A549 (cell line): ENCODE data around the gene TP53RK. TPM values are rescaled to one million over a fixed set of nuclear protein-coding genes. Genes with fewer than 3 reads are reported as not detected.

Source experiments
- ATAC-seq, 2 experiments: fragments of 200-7000 bp in 1 of 2; fragments of >200 bp in 1 of 2; cut with Nextera tagmentation in 1 of 2; cut with Tn5 transposase in 1 of 2; 3 replicates each; pipeline versions ENCODE4 v1.8.0 to v1.9.1; 2018 to 2020; ENCODE audit warnings: mild to moderate bottlenecking in 1 of 2, moderate library complexity in 1 of 2
- CTCF ChIA-PET: fragments of 300-600 bp; sonication (Branson Sonifier 250); formaldehyde crosslinking; extraction: SDS; loops from one replicate; lab custom pipeline; 2021; ENCODE audit warnings: antibody characterized with exemption, inconsistent platforms; lab: Yijun Ruan, JAX
- POLR2A ChIA-PET: fragments of 350-600 bp; formaldehyde crosslinking; extraction: SDS; loops from one replicate; lab custom pipeline; 2021; ENCODE audit warnings: antibody characterized with exemption, inconsistent platforms; lab: Yijun Ruan, JAX
- DNase-seq, 2 experiments: peaks; one replicate each; pipeline versions ENCODE4 v3.0.0 to v3.0.0-alpha.2; 2011 to 2016; ENCODE audit warnings: low read depth in 1 of 2, low spot score in 1 of 2
- FAIRE-seq: peaks from 2 replicates; lab custom pipeline; 2011; peaks lifted over from hg19 to GRCh38; lab: Jason Lieb, UNC
- H3K27ac ChIP-seq, 2 experiments: fragments of >200 bp; sonication (Bioruptor Twin); formaldehyde crosslinking; 3 replicates each; pipeline ENCODE4 v1.5.1; 2016 to 2017
- H3K4me1 ChIP-seq: fragments of >200 bp; sonication (Bioruptor Twin); formaldehyde crosslinking; 3 replicates; pipeline ENCODE4 v1.6.1; 2016
- H3K4me2 ChIP-seq: fragments of >200 bp; sonication (Bioruptor Twin); formaldehyde crosslinking; 3 replicates; pipeline ENCODE4 v1.6.1; 2016
- H3K4me3 ChIP-seq: fragments of >200 bp; sonication (Bioruptor Twin); formaldehyde crosslinking; 3 replicates; pipeline ENCODE4 v1.5.1; 2016
- H3K9me3 ChIP-seq: fragments of >200 bp; sonication (Bioruptor Twin); formaldehyde crosslinking; 3 replicates; pipeline ENCODE4 v1.6.1; 2016
- BCL3 ChIP-seq: fragments of >200 bp; sonication (Bioruptor Twin); formaldehyde crosslinking; IDR thresholded peaks from 3 replicates; pipeline ENCODE4 v1.6.1; 2016
- CBX8 ChIP-seq: fragments of 200-600 bp; sonication (generic); IDR thresholded peaks from 2 replicates; pipeline ENCODE4 v1.6.1; 2016
- CEBPB ChIP-seq, 2 experiments: fragments of >200 bp in 1 of 2; sonication (Bioruptor Twin) in 1 of 2; formaldehyde crosslinking in 1 of 2; IDR thresholded peaks; 2 replicates each; pipeline ENCODE4 v1.6.1; 2012 to 2016
- CHD2 ChIP-seq: fragments of 150-350 bp; IDR thresholded peaks from 2 replicates; pipeline ENCODE4 v1.6.1; 2014; ENCODE audit warnings: low read length; ENCODE audit not compliant: partially characterized antibody
- CHD4 ChIP-seq: fragments of 200-600 bp; sonication (generic); IDR thresholded peaks from 2 replicates; pipeline ENCODE4 v1.6.1; 2016; ENCODE audit warnings: antibody characterized with exemption, mild to moderate bottlenecking, borderline replicate concordance
- EHF ChIP-seq: fragments of 250-450 bp; sonication (Bioruptor Pico); IDR thresholded peaks from 2 replicates; pipeline ENCODE4 v1.5.0; 2020; ENCODE audit warnings: mild to moderate bottlenecking
- EP300 ChIP-seq, 2 experiments: fragments of >200 bp; sonication (Bioruptor Twin); formaldehyde crosslinking; IDR thresholded peaks; 2 replicates in 1 of 2; 3 replicates in 1 of 2; pipeline ENCODE4 v1.6.1; 2016 to 2017
- FOSL2 ChIP-seq, 2 experiments: fragments of 450-650 bp in 1 of 2; fragments of >200 bp in 1 of 2; sonication (Bioruptor Twin) in 1 of 2; formaldehyde crosslinking; IDR thresholded peaks; 2 replicates each; pipeline versions ENCODE4 v1.5.0 to v1.6.1; 2016 to 2020; ENCODE audit warnings: mild to moderate bottlenecking in 1 of 2, moderate library complexity in 1 of 2
- HEYL ChIP-seq: fragments of 250-450 bp; sonication (Bioruptor Pico); IDR thresholded peaks from 2 replicates; pipeline ENCODE4 v1.8.0; 2021; ENCODE audit warnings: mild to moderate bottlenecking, moderate library complexity
- HMGXB4 ChIP-seq: fragments of 250-450 bp; sonication (Bioruptor Pico); IDR thresholded peaks from 2 replicates; pipeline ENCODE4 v1.5.0; 2021; ENCODE audit warnings: mild to moderate bottlenecking, moderate library complexity, borderline replicate concordance
- HOXA7 ChIP-seq: fragments of 250-450 bp; sonication (Bioruptor Pico); IDR thresholded peaks from 2 replicates; pipeline ENCODE4 v1.5.0; 2020; ENCODE audit warnings: mild to moderate bottlenecking, moderate library complexity
- HOXB13 ChIP-seq: fragments of 250-450 bp; sonication (Bioruptor Pico); IDR thresholded peaks from 2 replicates; pipeline ENCODE4 v1.5.0; 2020; ENCODE audit warnings: low read depth, mild to moderate bottlenecking, moderate library complexity
- HOXB5 ChIP-seq: fragments of 250-450 bp; sonication (Bioruptor Pico); IDR thresholded peaks from 2 replicates; pipeline ENCODE4 v1.5.0; 2020; ENCODE audit warnings: mild to moderate bottlenecking, moderate library complexity
- JUN ChIP-seq, 2 experiments: fragments of >200 bp; sonication (Bioruptor Twin); formaldehyde crosslinking; IDR thresholded peaks; 2 replicates in 1 of 2; 3 replicates in 1 of 2; pipeline ENCODE4 v1.6.1; 2016 to 2017
- MAX ChIP-seq: IDR thresholded peaks from 2 replicates; pipeline ENCODE4 v1.6.1; 2012
- MYC ChIP-seq: IDR thresholded peaks from 2 replicates; pipeline ENCODE4 v1.6.1; 2012; ENCODE audit warnings: mild to moderate bottlenecking, inconsistent platforms, low read length, improper control_type of control experiment, borderline replicate concordance
- POLR2A ChIP-seq: IDR thresholded peaks from 2 replicates; pipeline ENCODE4 v1.6.1; 2012; ENCODE audit warnings: mild to moderate bottlenecking, low read length
- POLR2AphosphoS2 ChIP-seq: conservative IDR thresholded peaks from 2 replicates; pipeline ENCODE4 v1.6.1; 2012; ENCODE audit warnings: low read length, improper control_type of control experiment, inconsistent platforms
- RCOR1 ChIP-seq: fragments of 150-350 bp; IDR thresholded peaks from 2 replicates; pipeline ENCODE4 v1.6.1; 2014; ENCODE audit warnings: antibody characterized with exemption, low read length, low read depth
- RNF2 ChIP-seq: fragments of 200-600 bp; sonication (generic); IDR thresholded peaks from 2 replicates; pipeline ENCODE4 v1.6.1; 2016; ENCODE audit warnings: low read depth, mild to moderate bottlenecking, antibody characterized with exemption, moderate library complexity, borderline replicate concordance
- SMC3 ChIP-seq: fragments of >200 bp; sonication (Bioruptor Twin); formaldehyde crosslinking; IDR thresholded peaks from 3 replicates; pipeline ENCODE4 v1.6.1; 2018; ENCODE audit warnings: inconsistent platforms
- TFCP2L1 ChIP-seq: fragments of 250-450 bp; sonication (Bioruptor Pico); IDR thresholded peaks from 2 replicates; pipeline ENCODE4 v1.5.0; 2021; ENCODE audit warnings: mild to moderate bottlenecking
- ZC3H11A ChIP-seq: fragments of 450-650 bp; IDR thresholded peaks from 2 replicates; pipeline ENCODE4 v1.6.1; 2014; ENCODE audit warnings: antibody characterized with exemption, mild to moderate bottlenecking
- ZNF302 ChIP-seq: fragments of 250-450 bp; sonication (Bioruptor Pico); IDR thresholded peaks from 2 replicates; pipeline ENCODE4 v1.9.0; 2021; ENCODE audit warnings: inconsistent platforms, mild to moderate bottlenecking, moderate library complexity
- ZSCAN20 ChIP-seq: fragments of 250-450 bp; sonication (Bioruptor Pico); IDR thresholded peaks from 2 replicates; pipeline ENCODE4 v1.8.0; 2022; ENCODE audit warnings: mild to moderate bottlenecking, moderate library complexity
- WGBS: methylation state at CpG from one replicate; pipeline ENCODE4 v1.1.6; 2017; ENCODE audit errors: missing lambda C conversion rate; 5-methylcytosine and 5-hydroxymethylcytosine counted together
- polyA plus RNA-seq, 4 experiments: library from polyadenylated mRNA; depleted of rRNA in 3 of 4; stranded (reverse); fragments of >200 nt; fragmentation: RNase III in 1 of 4; extraction: RNeasy Plus Mini Kit Qiagen cat#74134 plus additional on column Dnase treatment in 1 of 4; gene quantifications; 2 replicates in 3 of 4; 3 replicates in 1 of 4; pipeline ENCODE4 v1.2.3, GENCODE V29; 2011 to 2017

Gene TP53RK
- polyA plus RNA-seq, 2 of the 4 experiments (the other 2 are of a cell fraction), result 9.8 to 11.8 TPM

GRCh38 chr20:46704714-46705377 is 15.6 kb upstream of the TP53RK start:
- TF ChIP-seq RCOR1 (no peak), EHF (CRISPR knock-in tag) (no peak), SMC3 (no peak), ZC3H11A (no peak), FOSL2 (IDR thresholded peaks at IDR 0.05) (no peak), FOSL2 (CRISPR knock-in tag; IDR thresholded peaks at IDR 0.05) (no peak), MYC (no peak), HOXA7 (CRISPR knock-in tag) (no peak), EP300 (IDR thresholded peaks at IDR 0.05) (no peak), CEBPB (IDR thresholded peaks at IDR 0.05) (no peak), RNF2 (no peak), CHD4 (no peak), ZNF302 (CRISPR knock-in tag) (no peak)
- Histone ChIP-seq H3K9me3 (peaks cover 22% of the 10 kb centered on the region), H3K27ac (no peak overlapping the region), H3K4me3 (no peak overlapping the region), H3K4me1 (no peaks in the 10 kb centered on the region), H3K4me2 (no peak overlapping the region)
- DNase-seq, result no peak
- 50% methylated on average over 7 of the region's 7 CpGs for WGBS
- no peak for FAIRE-seq
- ChIA-PET POLR2A (no interaction called here), CTCF (no interaction called here)
- ATAC-seq, result no peak

- ATAC-seq (no peak), DNase-seq (no peak), FAIRE-seq (no peak)
- CTCF ChIA-PET, result interaction anchor here (1.0 kb wide), 1 partner anchor 9 kb away, joined by 3 read pairs; no protein-coding TSS in a partner anchor
- Histone ChIP-seq H3K9me3 (peaks cover 22% of the 10 kb centered on the region), H3K27ac (no peak overlapping the region), H3K4me2 (no peak overlapping the region), H3K4me1 (no peaks in the 10 kb centered on the region), H3K4me3 (no peak overlapping the region)
- POLR2A ChIA-PET, result no interaction called here
- no peak for TF ChIP-seq RNF2
- TF ChIP-seq HMGXB4, result no peak
- no peak for TF ChIP-seq ZSCAN20 (CRISPR knock-in tag)
- no peak for TF ChIP-seq ZC3H11A
- no peak for TF ChIP-seq POLR2A
- TF ChIP-seq BCL3, result no peak
- TF ChIP-seq POLR2AphosphoS2, result no peak
- no peak for TF ChIP-seq HOXB5 (CRISPR knock-in tag)
- TF ChIP-seq CHD2, result no peak
- no peak for TF ChIP-seq SMC3
- no peak for TF ChIP-seq FOSL2 (IDR thresholded peaks at IDR 0.05)
- TF ChIP-seq FOSL2 (CRISPR knock-in tag; IDR thresholded peaks at IDR 0.05), result no peak
- no peak for TF ChIP-seq HEYL (CRISPR knock-in tag)
- no peak for TF ChIP-seq JUN (IDR thresholded peaks at IDR 0.05)
- TF ChIP-seq MAX, result no peak
- no peak for TF ChIP-seq TFCP2L1
- TF ChIP-seq HOXB13, result no peak
- no peak for TF ChIP-seq CBX8
- WGBS, result 50% methylated on average over 3 of the region's 3 CpGs
Observed at GRCh38 chr20:46703435-46703834, 14.2 kb upstream of the TP53RK start.
